ENCODE data around the gene REPIN1. TPM values are rescaled to one million over a fixed set of nuclear protein-coding genes. Genes with fewer than 3 reads are reported as not detected.

The REPIN1 gene
- total and polyA plus RNA-seq, 2 experiments from 2014 or later: 79.1 to 107 TPM

DNA sequence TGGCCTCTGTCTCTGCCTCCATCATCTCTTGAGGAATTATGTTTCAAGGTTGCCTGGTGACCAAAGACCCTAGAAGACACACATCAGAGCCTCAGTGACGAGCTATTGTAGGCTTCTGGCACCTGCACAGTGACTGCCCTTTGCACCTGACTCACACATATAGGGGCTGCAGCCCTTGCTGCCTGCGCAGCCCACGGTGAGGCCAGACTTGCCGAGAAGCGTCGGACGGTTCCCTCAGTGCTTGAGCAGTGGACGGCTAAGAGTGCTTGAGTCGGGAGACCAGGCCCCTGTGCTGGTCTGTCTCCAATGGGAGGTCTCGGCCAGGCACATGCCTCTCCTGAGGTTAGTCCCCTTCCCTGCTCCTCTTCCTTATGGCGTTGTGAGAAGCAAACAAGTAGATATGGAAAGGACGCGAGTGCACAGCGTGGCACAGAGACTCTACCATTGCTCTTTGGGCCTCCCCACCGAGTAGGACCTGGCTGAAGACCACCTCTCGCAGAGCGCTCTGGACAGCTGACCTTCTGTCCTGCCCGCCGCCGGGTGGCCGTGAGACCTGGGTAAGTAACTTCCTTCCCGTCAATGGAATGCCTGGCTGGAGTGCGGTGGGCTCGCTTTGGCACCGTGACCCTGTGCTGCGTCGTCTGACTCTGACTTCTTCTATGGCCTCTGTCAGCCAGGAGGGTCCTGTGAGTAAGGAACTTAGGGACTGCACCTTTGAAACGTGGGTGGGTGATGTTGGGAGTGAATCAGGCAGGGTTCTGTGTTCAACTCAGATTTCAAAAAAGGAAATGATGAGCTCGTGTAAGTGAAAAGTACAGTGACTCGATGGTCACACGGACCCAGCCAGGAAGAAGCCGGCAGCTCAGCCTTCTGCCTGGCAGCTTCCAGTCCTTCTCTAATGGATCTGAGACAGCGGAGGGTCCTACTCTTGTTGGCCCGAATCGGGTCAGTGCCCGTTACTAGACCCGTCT is 44.2 kb downstream of the REPIN1 start:
- Histone ChIP-seq H2AFZ (no peak overlapping the region), H3K4me1 (ENCODE audit: insufficient read depth) (no peaks in the 10 kb centered on the region), H3K4me2 (no peak overlapping the region), H3K9me2 (replicated peaks; ENCODE audit: insufficient read depth) (no peaks in the 10 kb centered on the region), H3K27me3 (no peaks in the 10 kb centered on the region), H3K4me3 (no peak overlapping the region), H3K9me3 (ENCODE audit: low read depth) (no peaks in the 10 kb centered on the region), H3K36me3 (replicated peaks; ENCODE audit: insufficient read depth, low read depth) (no peaks in the 10 kb centered on the region), H4K20me1 (ENCODE audit: insufficient read depth, poor library complexity, severe bottlenecking) (no peaks in the 10 kb centered on the region), H3K79me2 (no peaks in the 10 kb centered on the region), H3K27ac (no peak overlapping the region)
- WGBS (ENCODE audit: low lambda C conversion rate, missing lambda C conversion rate): 86% methylated on average over 36 of the region's 37 CpGs
- TF ChIP-seq, protein P1, sequence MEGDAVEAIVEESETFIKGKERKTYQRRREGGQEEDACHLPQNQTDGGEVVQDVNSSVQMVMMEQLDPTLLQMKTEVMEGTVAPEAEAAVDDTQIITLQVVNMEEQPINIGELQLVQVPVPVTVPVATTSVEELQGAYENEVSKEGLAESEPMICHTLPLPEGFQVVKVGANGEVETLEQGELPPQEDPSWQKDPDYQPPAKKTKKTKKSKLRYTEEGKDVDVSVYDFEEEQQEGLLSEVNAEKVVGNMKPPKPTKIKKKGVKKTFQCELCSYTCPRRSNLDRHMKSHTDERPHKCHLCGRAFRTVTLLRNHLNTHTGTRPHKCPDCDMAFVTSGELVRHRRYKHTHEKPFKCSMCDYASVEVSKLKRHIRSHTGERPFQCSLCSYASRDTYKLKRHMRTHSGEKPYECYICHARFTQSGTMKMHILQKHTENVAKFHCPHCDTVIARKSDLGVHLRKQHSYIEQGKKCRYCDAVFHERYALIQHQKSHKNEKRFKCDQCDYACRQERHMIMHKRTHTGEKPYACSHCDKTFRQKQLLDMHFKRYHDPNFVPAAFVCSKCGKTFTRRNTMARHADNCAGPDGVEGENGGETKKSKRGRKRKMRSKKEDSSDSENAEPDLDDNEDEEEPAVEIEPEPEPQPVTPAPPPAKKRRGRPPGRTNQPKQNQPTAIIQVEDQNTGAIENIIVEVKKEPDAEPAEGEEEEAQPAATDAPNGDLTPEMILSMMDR (IDR thresholded peaks at IDR 0.05; ENCODE audit: poor library complexity): no peak
- TF ChIP-seq EZH2 (IDR thresholded peaks at IDR 0.05; ENCODE audit: borderline replicate concordance) (no peak), EZH2phosphoT487 (IDR thresholded peaks at IDR 0.05; ENCODE audit: low read depth, severe bottlenecking, unreplicated experiment) (no peak)
- DNase-seq (ENCODE audit: low spot score): no peak

DNA sequence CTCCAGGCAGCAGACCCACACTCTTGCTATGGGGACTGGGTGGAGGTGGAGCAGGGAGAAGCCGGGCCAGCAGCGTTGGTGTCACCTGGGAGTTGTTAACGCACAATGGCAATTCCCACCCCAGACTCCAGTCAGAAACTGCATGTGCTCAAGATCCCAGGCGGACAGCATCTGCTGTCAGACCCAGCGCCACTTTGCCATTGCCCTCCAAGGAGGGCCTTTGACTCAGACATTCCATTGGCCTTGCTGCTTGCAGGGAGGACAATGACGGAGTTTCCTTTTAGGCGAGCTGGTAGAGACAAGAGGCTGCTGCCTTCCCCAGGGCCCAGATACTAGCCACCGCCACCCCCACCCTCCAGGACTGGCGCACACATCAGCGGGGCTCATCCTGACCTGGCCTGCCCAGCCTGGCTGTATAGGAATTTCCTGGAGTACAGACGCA is 45.0 kb downstream of the REPIN1 start:
- no peak overlapping the region for H3K27ac ChIP-seq
- no peaks in the 10 kb centered on the region for H3K36me3 ChIP-seq (replicated peaks; ENCODE audit: insufficient read depth, low read depth)
- H3K9me3 ChIP-seq (ENCODE audit: low read depth): no peaks in the 10 kb centered on the region
- no peaks in the 10 kb centered on the region for H4K20me1 ChIP-seq (ENCODE audit: insufficient read depth, poor library complexity, severe bottlenecking)
- no peaks in the 10 kb centered on the region for H3K4me1 ChIP-seq (ENCODE audit: insufficient read depth)
- H3K4me3 ChIP-seq: no peak overlapping the region
- no peaks in the 10 kb centered on the region for H3K79me2 ChIP-seq
- TF ChIP-seq EZH2 (IDR thresholded peaks at IDR 0.05; ENCODE audit: borderline replicate concordance): no peak
- TF ChIP-seq, protein P1 (IDR thresholded peaks at IDR 0.05; ENCODE audit: poor library complexity): no peak
- TF ChIP-seq EZH2phosphoT487 (IDR thresholded peaks at IDR 0.05; ENCODE audit: low read depth, severe bottlenecking, unreplicated experiment): no peak
- H3K4me2 ChIP-seq: no peak overlapping the region
- 88% methylated on average over 11 of the region's 11 CpGs for WGBS (ENCODE audit: low lambda C conversion rate, missing lambda C conversion rate)
- H2AFZ ChIP-seq: no peak overlapping the region
- no peaks in the 10 kb centered on the region for H3K27me3 ChIP-seq
- H3K9me2 ChIP-seq (replicated peaks; ENCODE audit: insufficient read depth): no peaks in the 10 kb centered on the region
- no peak for DNase-seq (ENCODE audit: low spot score)

DNA sequence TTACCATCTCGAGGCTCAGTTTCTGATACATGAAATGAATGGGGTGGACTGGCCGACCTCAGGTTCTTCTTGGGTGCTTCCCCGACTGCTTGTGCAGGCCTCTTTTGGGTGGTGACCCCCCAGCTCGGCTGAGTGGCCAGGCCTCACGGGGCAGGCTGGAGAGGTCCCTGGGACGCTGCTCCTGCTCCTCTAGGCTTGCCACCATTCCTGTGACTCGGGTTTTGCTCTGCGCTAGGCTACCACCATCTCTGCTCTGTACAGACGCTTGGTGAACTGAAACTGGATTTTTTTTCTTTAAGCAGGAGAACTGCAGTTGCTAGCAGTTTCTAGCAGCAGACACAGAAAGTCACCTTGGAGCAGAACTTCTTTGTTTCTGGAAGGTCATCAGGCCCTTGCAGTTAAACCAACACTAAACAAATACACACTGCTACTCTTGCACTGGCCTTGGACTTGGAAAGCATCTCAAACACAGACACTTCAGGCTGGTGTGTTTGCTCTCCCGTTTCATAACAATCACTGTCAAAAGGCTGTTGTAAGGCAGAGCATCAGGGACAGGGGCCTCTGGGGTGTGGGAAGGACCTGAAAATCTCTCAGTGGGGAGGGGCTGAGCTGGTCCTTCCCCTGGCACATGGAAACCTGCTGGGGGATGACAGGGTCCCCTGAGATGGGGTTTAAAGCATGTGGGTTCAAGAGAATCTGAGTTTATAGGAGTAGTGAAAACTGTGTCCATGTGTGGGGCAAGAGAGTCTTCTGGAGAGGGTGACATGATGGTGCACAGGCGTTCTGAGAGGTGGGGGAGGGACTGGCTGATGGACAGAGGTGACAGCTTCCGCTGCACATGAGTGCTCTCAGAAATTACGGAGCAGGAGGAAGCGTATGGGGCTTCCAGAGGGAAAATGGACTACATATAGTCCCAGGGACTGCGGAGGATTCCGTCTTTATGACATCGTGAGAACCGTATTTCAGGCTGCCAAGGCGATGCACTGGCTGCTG is 46.8 kb downstream of the REPIN1 start:
- Histone ChIP-seq H3K27ac (peak overlapping the region; percentile 61), H3K4me2 (no peak overlapping the region), H3K9me2 (replicated peaks; ENCODE audit: insufficient read depth) (no peaks in the 10 kb centered on the region), H3K4me3 (no peak overlapping the region), H3K79me2 (no peaks in the 10 kb centered on the region), H3K36me3 (replicated peaks; ENCODE audit: insufficient read depth, low read depth) (no peaks in the 10 kb centered on the region), H3K4me1 (ENCODE audit: insufficient read depth) (no peaks in the 10 kb centered on the region), H2AFZ (no peak overlapping the region), H3K27me3 (no peaks in the 10 kb centered on the region), H4K20me1 (ENCODE audit: insufficient read depth, poor library complexity, severe bottlenecking) (no peaks in the 10 kb centered on the region), H3K9me3 (ENCODE audit: low read depth) (no peaks in the 10 kb centered on the region)
- TF ChIP-seq EZH2phosphoT487 (IDR thresholded peaks at IDR 0.05; ENCODE audit: low read depth, severe bottlenecking, unreplicated experiment): no peak
- TF ChIP-seq, protein P1 (IDR thresholded peaks at IDR 0.05; ENCODE audit: poor library complexity): no peak
- no peak for TF ChIP-seq EZH2 (IDR thresholded peaks at IDR 0.05; ENCODE audit: borderline replicate concordance)
- DNase-seq (ENCODE audit: low spot score): no peak
- 82% methylated on average over 19 of the region's 19 CpGs for WGBS (ENCODE audit: low lambda C conversion rate, missing lambda C conversion rate)
